SKM-1 treated with dmso at 0.1 percent for 144 hours (cell line): ENCODE results near the gene CPD.

ENCODE experiments used
- DNase-seq: peaks from one replicate; lab custom pipeline; 2025; ENCODE audit not compliant: unreplicated experiment; lab: John Stamatoyannopoulos, UW

CPD gene

GRCh38 chr17:30495586-30495985 is 116.9 kb downstream of the CPD start:
- no peak for DNase-seq

- no peak for DNase-seq
These were observed 124.8 kb downstream of the CPD start for GRCh38 chr17:30503558-30503957.

GRCh38 chr17:30505868-30506417 is 127.2 kb downstream of the CPD start:
- no peak for DNase-seq

- no peak for DNase-seq
These were observed 127.8 kb downstream of the CPD start for GRCh38 chr17:30506481-30506880.

- no peak for DNase-seq
These were observed 134.6 kb downstream of the CPD start for GRCh38 chr17:30513346-30513745.

GRCh38 chr17:30514895-30515596 is 136.3 kb downstream of the CPD start:
- no peak for DNase-seq

- DNase-seq, result no peak
These were observed 139.1 kb downstream of the CPD start for GRCh38 chr17:30517786-30518185.

- no peak for DNase-seq
These were observed 140.4 kb downstream of the CPD start for GRCh38 chr17:30519166-30519565.
